IPS-18a (cell line): ENCODE data around the gene CLIP4.
"Not testable (repeated sequence)": the region's sequence is repeated elsewhere in the genome, so short reads cannot be mapped to it uniquely, and the experiment has no call there.

Experiments
- H3K27ac ChIP-seq: one replicate; pipeline ENCODE4 v1.5.1; 2013; ENCODE audit warnings: low read length
- H3K27me3 ChIP-seq: one replicate; pipeline ENCODE4 v1.6.1; 2013; ENCODE audit warnings: mild to moderate bottlenecking, low read length; ENCODE audit not compliant: control insufficient read depth, insufficient read depth
- H3K36me3 ChIP-seq: one replicate; pipeline ENCODE4 v1.6.1; 2013; ENCODE audit warnings: low read depth, low read length; ENCODE audit not compliant: control insufficient read depth
- H3K4me1 ChIP-seq: one replicate; pipeline ENCODE4 v1.6.1; 2013; ENCODE audit warnings: low read depth, low read length; ENCODE audit not compliant: control insufficient read depth
- H3K4me3 ChIP-seq: one replicate; pipeline ENCODE4 v1.5.1; 2013; ENCODE audit warnings: low read length
- H3K9ac ChIP-seq: one replicate; pipeline ENCODE4 v1.6.1; 2013; ENCODE audit warnings: mild to moderate bottlenecking, low read length, moderate library complexity
- H3K9me3 ChIP-seq: one replicate; pipeline ENCODE4 v1.6.1; 2013; ENCODE audit warnings: low read depth, low read length; ENCODE audit not compliant: control insufficient read depth

CLIP4 gene

DNA sequence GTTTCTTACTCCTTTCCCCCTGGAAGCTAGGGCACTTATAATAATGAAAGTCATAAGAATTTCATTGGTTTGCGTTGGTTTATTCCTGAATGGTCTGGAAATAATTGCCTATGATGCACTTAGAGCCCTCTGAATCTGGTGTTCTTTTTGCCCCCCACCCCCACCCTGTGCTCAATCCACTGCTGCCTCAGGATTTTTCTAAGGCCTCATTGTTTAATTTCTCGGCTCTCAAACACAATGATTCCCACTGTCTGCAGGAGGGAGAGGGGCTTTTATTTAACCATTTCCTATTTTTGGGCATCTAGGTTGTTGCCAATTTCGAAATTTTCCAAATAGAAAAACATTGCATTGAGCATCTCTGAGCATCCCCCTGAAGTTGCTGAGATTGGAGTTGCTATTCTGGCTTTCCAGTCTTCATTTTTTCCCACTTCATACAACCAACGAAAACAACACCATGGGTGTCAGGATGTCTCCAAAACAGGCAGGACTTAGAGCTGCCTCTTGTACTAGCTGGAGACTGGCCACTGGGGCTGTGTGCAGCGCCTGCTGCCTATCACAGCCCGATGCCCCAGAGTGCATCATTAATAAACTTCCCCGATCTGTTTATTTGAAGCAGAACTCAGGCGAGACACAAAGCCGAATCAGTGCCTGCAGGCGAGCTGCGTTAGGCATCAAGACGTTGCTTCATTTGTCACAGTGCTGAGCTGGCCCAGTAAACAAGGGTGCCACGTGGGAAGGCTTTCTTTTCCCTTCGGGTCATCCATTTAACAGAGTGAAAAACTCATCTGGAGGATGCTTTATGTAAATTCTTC lies 39.1 kb upstream of the CLIP4 start:
- Histone ChIP-seq H3K9me3 (peaks cover 3% of the 10 kb centered on the region), H3K9ac (no peak overlapping the region), H3K27ac (no peak overlapping the region), H3K36me3 (no peaks in the 10 kb centered on the region), H3K4me1 (no peaks in the 10 kb centered on the region), H3K4me3 (no peak overlapping the region), H3K27me3 (no peaks in the 10 kb centered on the region)

DNA sequence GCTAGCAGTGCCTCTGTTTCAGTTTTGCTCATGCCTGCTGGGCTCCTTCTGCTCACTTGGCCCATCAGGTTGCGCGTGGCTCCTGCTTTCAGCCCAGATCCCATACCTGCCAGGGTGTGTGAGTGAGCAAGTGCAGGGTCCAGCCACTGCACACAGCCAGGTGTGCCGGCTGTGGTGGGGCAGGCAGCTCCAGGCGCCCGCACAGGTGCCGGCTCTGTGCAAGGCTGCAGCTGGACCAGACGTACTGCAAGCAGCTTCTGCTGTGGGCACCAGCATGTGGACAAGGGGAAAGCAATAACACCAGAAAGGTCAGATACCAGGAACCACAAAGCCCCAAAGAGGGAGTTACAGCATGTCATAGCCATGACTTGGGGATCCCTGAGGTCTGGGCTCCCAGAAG lies 35.3 kb upstream of the CLIP4 start:
- Histone ChIP-seq H3K27ac (no peak overlapping the region), H3K4me1 (no peaks in the 10 kb centered on the region), H3K9ac (no peak overlapping the region), H3K4me3 (no peak overlapping the region), H3K36me3 (no peaks in the 10 kb centered on the region), H3K9me3 (peaks cover 3% of the 10 kb centered on the region), H3K27me3 (no peaks in the 10 kb centered on the region)

DNA sequence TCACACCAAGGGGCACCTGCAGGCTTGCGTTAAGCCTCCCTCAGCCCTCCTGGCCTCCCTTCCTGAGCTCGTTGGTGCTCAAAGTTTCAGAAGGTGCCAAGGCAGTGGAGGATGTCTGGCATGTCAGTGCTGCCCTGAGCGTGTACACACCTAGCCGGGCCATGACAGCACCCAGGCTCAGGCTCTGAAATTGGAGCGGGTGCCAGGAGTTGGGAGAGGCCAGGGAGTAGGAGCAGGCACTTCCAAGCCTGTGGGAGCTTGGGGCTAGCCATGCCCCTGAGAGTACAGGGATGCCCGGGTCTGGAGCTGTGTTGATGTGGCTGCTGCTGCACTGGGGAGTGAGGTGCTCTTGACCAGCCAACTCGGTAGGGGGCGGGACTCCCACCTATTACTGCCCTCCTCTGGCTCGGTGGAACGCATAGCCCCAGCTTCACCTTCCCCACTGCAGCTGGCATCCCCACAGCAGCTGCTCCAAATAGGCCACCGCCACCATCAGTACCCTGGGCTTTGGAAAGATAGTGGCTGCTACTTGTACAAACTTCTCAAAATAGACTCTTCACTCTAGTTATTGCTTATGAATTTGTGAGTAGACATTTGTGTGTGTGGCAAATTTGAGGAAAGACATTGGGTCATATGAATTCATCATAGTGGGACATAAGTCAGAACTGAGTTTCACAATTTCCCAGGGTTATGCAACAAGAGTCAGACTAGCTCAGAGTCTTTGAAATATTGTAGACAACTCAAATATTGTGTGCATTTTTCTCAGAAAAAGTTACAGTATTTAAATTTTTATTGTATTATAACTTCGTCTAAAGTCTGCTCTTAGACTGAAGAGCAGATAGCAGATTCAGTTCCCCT lies 34.1 kb upstream of the CLIP4 start:
- H3K9ac ChIP-seq, result no peak overlapping the region
- H3K36me3 ChIP-seq, result no peaks in the 10 kb centered on the region
- no peaks in the 10 kb centered on the region for H3K27me3 ChIP-seq
- no peaks in the 10 kb centered on the region for H3K4me1 ChIP-seq
- H3K9me3 ChIP-seq, result peaks cover 3% of the 10 kb centered on the region
- no peak overlapping the region for H3K4me3 ChIP-seq
- H3K27ac ChIP-seq, result no peak overlapping the region

DNA sequence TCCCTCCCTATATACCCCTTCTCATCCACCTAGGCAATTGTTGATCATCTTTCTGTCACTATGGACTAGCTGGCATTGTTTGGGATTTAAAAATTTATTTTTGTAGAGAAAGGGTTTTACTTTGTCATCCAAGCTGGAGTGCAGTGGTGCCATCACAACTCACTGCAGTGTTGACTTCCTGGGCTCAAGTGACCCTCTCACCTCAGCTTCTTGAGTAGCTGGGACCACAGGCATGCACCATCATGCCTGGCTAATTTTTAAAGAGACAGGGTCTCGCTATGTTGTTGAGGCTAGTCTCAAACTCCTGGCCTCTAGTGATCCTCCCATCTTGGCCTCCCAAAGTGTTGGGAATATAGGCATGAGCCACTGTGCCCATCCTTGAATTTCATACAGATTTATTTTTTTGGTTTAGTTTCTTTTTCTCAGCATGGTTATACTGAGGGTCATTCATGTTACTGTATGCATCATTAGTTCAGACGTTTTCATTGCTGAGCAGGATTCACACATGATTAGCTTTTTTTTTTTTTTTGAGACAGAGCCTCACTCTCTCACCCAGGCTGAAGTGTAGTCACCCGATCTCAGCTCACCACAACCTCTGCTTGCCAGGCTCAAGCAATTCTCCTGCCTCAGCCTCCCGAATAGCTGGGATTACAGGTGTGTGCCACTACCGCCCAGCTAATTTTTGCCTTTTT lies 32.3 kb upstream of the CLIP4 start:
- Histone ChIP-seq H3K9ac (no peak overlapping the region), H3K9me3 (peaks cover 3% of the 10 kb centered on the region), H3K27ac (no peak overlapping the region), H3K36me3 (no peaks in the 10 kb centered on the region), H3K4me1 (no peaks in the 10 kb centered on the region), H3K27me3 (no peaks in the 10 kb centered on the region), H3K4me3 (no peak overlapping the region)

- Histone ChIP-seq H3K9me3 (peaks cover 3% of the 10 kb centered on the region), H3K36me3 (no peaks in the 10 kb centered on the region), H3K27ac (no peak overlapping the region), H3K4me3 (no peak overlapping the region), H3K27me3 (no peaks in the 10 kb centered on the region), H3K4me1 (no peaks in the 10 kb centered on the region), H3K9ac (no peak overlapping the region)
These were observed 30.7 kb upstream of the CLIP4 start for GRCh38 chr2:29084554-29084953.

GRCh38 chr2:29090311-29090710 lies 24.9 kb upstream of the CLIP4 start:
- H3K4me1 ChIP-seq, H3K36me3 ChIP-seq, H3K4me3 ChIP-seq, H3K27me3 ChIP-seq, H3K9me3 ChIP-seq, H3K27ac ChIP-seq, H3K9ac ChIP-seq: not testable (repeated sequence)

GRCh38 chr2:29096969-29097368 lies 18.2 kb upstream of the CLIP4 start:
- H3K27me3 ChIP-seq, result no peaks in the 10 kb centered on the region
- H3K9ac ChIP-seq, result no peak overlapping the region
- H3K27ac ChIP-seq, result no peak overlapping the region
- no peak overlapping the region for H3K4me3 ChIP-seq
- no peaks in the 10 kb centered on the region for H3K9me3 ChIP-seq
- no peaks in the 10 kb centered on the region for H3K36me3 ChIP-seq
- H3K4me1 ChIP-seq, result no peaks in the 10 kb centered on the region

DNA sequence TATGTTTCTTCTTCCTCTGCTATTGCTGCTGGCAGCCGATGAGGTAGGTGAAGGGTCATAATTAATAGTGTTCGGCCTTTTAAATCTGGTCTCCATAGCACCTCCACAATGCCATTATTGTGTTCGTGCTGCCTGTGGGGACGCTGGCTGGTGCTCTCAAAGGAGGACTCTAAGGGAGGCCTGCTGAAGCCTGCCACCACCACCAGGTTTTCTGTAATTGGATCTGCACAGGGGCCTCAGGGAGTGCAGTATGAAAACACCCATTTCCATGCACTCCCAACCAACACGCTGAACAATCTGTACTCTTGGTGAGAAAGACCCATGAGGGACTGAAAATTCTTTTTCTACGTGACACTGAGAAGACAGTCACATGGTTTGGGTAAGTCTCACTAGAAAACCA lies 17.6 kb upstream of the CLIP4 start:
- Histone ChIP-seq H3K4me3 (no peak overlapping the region), H3K9me3 (no peaks in the 10 kb centered on the region), H3K27ac (no peak overlapping the region), H3K27me3 (no peaks in the 10 kb centered on the region), H3K9ac (no peak overlapping the region), H3K4me1 (no peaks in the 10 kb centered on the region), H3K36me3 (no peaks in the 10 kb centered on the region)

DNA sequence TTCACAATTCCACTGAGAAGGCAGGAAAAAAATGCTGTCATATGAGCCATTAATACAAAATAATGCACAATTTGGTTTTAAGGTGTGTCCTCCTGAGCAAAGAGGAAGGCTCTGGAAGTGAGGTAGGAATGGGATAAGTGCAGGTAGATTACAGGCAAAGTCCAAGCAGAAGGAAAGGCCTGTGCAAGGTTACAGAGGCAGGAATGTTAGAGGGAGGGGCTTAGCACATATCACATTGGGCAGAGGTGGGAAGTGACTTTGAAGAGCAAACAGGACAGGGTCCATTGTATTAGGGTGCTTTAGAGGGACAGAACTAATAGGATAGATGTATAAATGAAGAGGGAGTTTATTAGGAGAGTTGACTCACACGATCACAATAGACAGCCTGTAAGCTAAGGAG lies 14.7 kb upstream of the CLIP4 start:
- no peak overlapping the region for H3K9ac ChIP-seq
- no peak overlapping the region for H3K27ac ChIP-seq
- H3K9me3 ChIP-seq, result no peaks in the 10 kb centered on the region
- H3K4me3 ChIP-seq, result no peak overlapping the region
- H3K36me3 ChIP-seq, result no peaks in the 10 kb centered on the region
- H3K4me1 ChIP-seq, result no peaks in the 10 kb centered on the region
- no peaks in the 10 kb centered on the region for H3K27me3 ChIP-seq

- no peak overlapping the region for H3K9ac ChIP-seq
- H3K36me3 ChIP-seq, result no peaks in the 10 kb centered on the region
- H3K27me3 ChIP-seq, result no peaks in the 10 kb centered on the region
- H3K4me1 ChIP-seq, result no peaks in the 10 kb centered on the region
- H3K9me3 ChIP-seq, result no peaks in the 10 kb centered on the region
- H3K27ac ChIP-seq, result no peak overlapping the region
- H3K4me3 ChIP-seq, result no peak overlapping the region
These were observed 10.5 kb upstream of the CLIP4 start for GRCh38 chr2:29104688-29105087.

DNA sequence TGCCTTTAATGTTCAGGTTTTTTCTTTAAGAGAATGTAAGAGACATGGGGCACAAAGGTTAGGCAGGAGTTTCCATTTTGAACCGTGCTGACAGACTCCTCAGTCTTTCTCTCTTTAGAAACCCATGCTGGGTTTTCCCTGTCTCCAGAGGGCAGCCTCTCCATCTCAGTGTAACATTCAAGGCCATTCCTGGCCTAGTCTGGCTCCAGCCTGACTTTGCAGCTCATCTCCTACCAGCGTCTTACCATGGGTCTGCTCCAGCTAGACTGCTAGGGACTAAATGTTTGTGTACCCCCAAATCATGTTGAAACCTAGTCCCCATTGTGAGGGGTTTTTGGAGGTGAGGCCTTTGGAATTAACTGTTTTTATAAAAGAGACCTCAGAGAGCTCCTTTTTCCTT lies 9.8 kb upstream of the CLIP4 start:
- Histone ChIP-seq H3K36me3 (no peaks in the 10 kb centered on the region), H3K9ac (no peak overlapping the region), H3K27ac (no peak overlapping the region), H3K4me3 (no peak overlapping the region), H3K9me3 (no peaks in the 10 kb centered on the region), H3K4me1 (no peaks in the 10 kb centered on the region), H3K27me3 (no peaks in the 10 kb centered on the region)
